Endothelial cell of umbilical vein (primary cell): Measurements from ENCODE around the gene CACNG4. TPM values are rescaled to one million over a fixed set of nuclear protein-coding genes. Genes with fewer than 3 reads are reported as not detected.

Experiments used
- BruUV-seq: library from RNA; stranded (reverse); fragments of 400-500 nt; replicated peaks from 2 replicates; lab custom pipeline; 2021; lab: Mats Ljungman, UMichigan
- CTCF ChIA-PET: fragments of 300-600, 350-600 bp; sonication (Branson Sonifier 250); formaldehyde crosslinking; loops from one replicate; lab custom pipeline; 2021; ENCODE audit warnings: antibody characterized with exemption, inconsistent platforms; lab: Charles Lee
- POLR2A ChIA-PET: fragments of 300-600, 350-600 bp; sonication (Branson Sonifier 250); formaldehyde crosslinking; loops from one replicate; lab custom pipeline; 2021; ENCODE audit warnings: antibody characterized with exemption, inconsistent platforms; lab: Charles Lee
- DNase-seq: peaks from one replicate; pipeline ENCODE4 v3.0.0-alpha.2; 2011; ENCODE audit warnings: low read depth, low spot score
- FAIRE-seq: peaks from 2 replicates; lab custom pipeline; 2011; peaks lifted over from hg19 to GRCh38; lab: Jason Lieb, UNC
- H2AFZ ChIP-seq: 2 replicates; pipeline ENCODE4 v1.6.0; 2012; ENCODE audit warnings: low read depth, low read length, control low read depth, inconsistent platforms
- H3K27ac ChIP-seq: 2 replicates; pipeline ENCODE4 v1.5.1; 2011; ENCODE audit warnings: low read depth, mild to moderate bottlenecking, control low read depth, low read length, moderate library complexity; ENCODE audit not compliant: insufficient read depth
- H3K27me3 ChIP-seq, 2 experiments: 2 replicates each; pipeline versions ENCODE4 v1.6.0 to v1.6.1; 2011; ENCODE audit warnings: low read length in 2 of 2, mixed read lengths in 1 of 2; ENCODE audit not compliant: control insufficient read depth in 2 of 2, insufficient read depth in 2 of 2
- H3K36me3 ChIP-seq, 2 experiments: 2 replicates in 1 of 2; 3 replicates in 1 of 2; pipeline ENCODE4 v1.5.1; 2011; ENCODE audit warnings: low read length in 2 of 2, mild to moderate bottlenecking in 1 of 2, moderate library complexity in 1 of 2; ENCODE audit not compliant: control insufficient read depth in 2 of 2, insufficient read depth in 2 of 2; ENCODE audit errors: extremely low read depth in 1 of 2
- H3K4me1 ChIP-seq: 3 replicates; pipeline ENCODE4 v1.5.1; 2011; ENCODE audit warnings: mild to moderate bottlenecking, low read length; ENCODE audit not compliant: control insufficient read depth, insufficient read depth; ENCODE audit errors: extremely low read depth
- H3K4me2 ChIP-seq: 2 replicates; pipeline ENCODE4 v1.6.1; 2011; ENCODE audit warnings: low read length, control low read depth, mixed read lengths; ENCODE audit not compliant: insufficient read depth
- H3K4me3 ChIP-seq, 3 experiments: fragments of 200-600 bp in 1 of 3; sonication (generic), shearing (Covaris generic) in 1 of 3; replicated peaks in 1 of 3; 2 replicates each; pipeline ENCODE4 v1.5.1; 2011 to 2016; ENCODE audit warnings: control low read depth in 3 of 3, low read length in 3 of 3, mild to moderate bottlenecking in 2 of 3, inconsistent platforms in 1 of 3, low read depth in 1 of 3, moderate library complexity in 1 of 3; ENCODE audit not compliant: insufficient read depth in 1 of 3
- H3K79me2 ChIP-seq: 2 replicates; pipeline ENCODE4 v1.6.0; 2012; ENCODE audit warnings: low read length, inconsistent platforms; ENCODE audit not compliant: control insufficient read depth, insufficient read depth
- H3K9ac ChIP-seq: replicated peaks from 2 replicates; pipeline ENCODE3; 2011; ENCODE audit warnings: low read length, control low read depth; ENCODE audit not compliant: insufficient read depth; ENCODE audit errors: extremely low read depth
- H3K9me1 ChIP-seq: replicated peaks from 3 replicates; pipeline ENCODE4 v1.6.0; 2011; ENCODE audit warnings: mild to moderate bottlenecking, low read length; ENCODE audit not compliant: control insufficient read depth, insufficient read depth; ENCODE audit errors: extremely low read depth
- H3K9me3 ChIP-seq: replicated peaks from 2 replicates; pipeline ENCODE4 v1.5.1; 2012; ENCODE audit warnings: low read length, inconsistent platforms; ENCODE audit not compliant: control insufficient read depth, insufficient read depth
- H4K20me1 ChIP-seq: replicated peaks from 2 replicates; pipeline ENCODE3; 2011; ENCODE audit warnings: mild to moderate bottlenecking, low read length; ENCODE audit not compliant: control insufficient read depth, insufficient read depth; ENCODE audit errors: extremely low read depth
- EZH2 ChIP-seq: IDR thresholded peaks from 2 replicates; pipeline ENCODE4 v1.6.1; 2012; ENCODE audit warnings: borderline replicate concordance, low read depth, mild to moderate bottlenecking, moderate library complexity, low read length, inconsistent platforms; ENCODE audit not compliant: severe bottlenecking
- FOS ChIP-seq: IDR thresholded peaks from 2 replicates; pipeline ENCODE4 v1.6.1; 2011; ENCODE audit warnings: mild to moderate bottlenecking, low read length, moderate library complexity, borderline replicate concordance; ENCODE audit not compliant: insufficient read depth
- GATA2 ChIP-seq: IDR thresholded peaks from 2 replicates; pipeline ENCODE4 v1.7.0; 2011; ENCODE audit warnings: low read depth, mild to moderate bottlenecking, moderate library complexity, mixed read lengths, low read length; ENCODE audit not compliant: insufficient read length, insufficient read depth
- JUN ChIP-seq: IDR thresholded peaks from 2 replicates; pipeline ENCODE4 v1.6.1; 2011; ENCODE audit warnings: borderline replicate concordance, low read depth; ENCODE audit not compliant: insufficient read length, insufficient read depth
- POLR2AphosphoS5 ChIP-seq: IDR thresholded peaks from 2 replicates; pipeline ENCODE4 v1.6.1; 2012; ENCODE audit warnings: low read depth, mild to moderate bottlenecking, control low read depth, low read length, moderate library complexity; ENCODE audit not compliant: insufficient read depth
- dilution Hi-C: fragments of 300-500 bp; cut with MboI; formaldehyde crosslinking; loops from one replicate; pipeline ENCODE4 v1.15.0; 2019; ENCODE audit warnings: low sequenced_read_pairs; ENCODE audit not compliant: extremely low pct_ligation_motif_present
- intact Hi-C: fragments of 100-400 bp; cut with micrococcal nuclease; formaldehyde crosslinking; loops from one replicate; pipeline ENCODE4 v1.10.0; 2022
- polyA plus RNA-seq, 4 experiments: library from polyadenylated mRNA; depleted of rRNA in 3 of 4; stranded (reverse) in 3 of 4; unstranded in 1 of 4; fragments of >200 nt; gene quantifications; 2 replicates each; pipeline versions ENCODE4 v1.2.1 to v1.2.3, GENCODE V29; 2011 to 2012; ENCODE audit warnings: missing spikeins in 1 of 4
- total RNA-seq: library from RNA; stranded (reverse); gene quantifications from 2 replicates; pipeline ENCODE4 v1.2.3, GENCODE V29; 2021
- TF ChIP-seq, protein P1 (sequence below), 2 donors: IDR thresholded peaks; 1 replicate in 1 of 2; 2 replicates in 1 of 2; pipeline ENCODE4 v1.5.1; 2011; ENCODE audit warnings: low read length in 2 of 2, mild to moderate bottlenecking in 2 of 2, moderate library complexity in 2 of 2, control low read depth in 1 of 2, inconsistent platforms in 1 of 2, low read depth in 1 of 2; ENCODE audit not compliant: insufficient read depth in 1 of 2; ENCODE audit errors: extremely low read depth in 1 of 2
- TF ChIP-seq, protein P2 (sequence below): IDR thresholded peaks from 2 replicates; pipeline ENCODE4 v1.6.1; 2011; ENCODE audit not compliant: insufficient read depth, insufficient read length

The CACNG4 gene
- total and polyA plus RNA-seq, 2 donors (not counting 3 experiments of a cell fraction or from before 2014, with no cell fraction given) = not detected

DNA sequence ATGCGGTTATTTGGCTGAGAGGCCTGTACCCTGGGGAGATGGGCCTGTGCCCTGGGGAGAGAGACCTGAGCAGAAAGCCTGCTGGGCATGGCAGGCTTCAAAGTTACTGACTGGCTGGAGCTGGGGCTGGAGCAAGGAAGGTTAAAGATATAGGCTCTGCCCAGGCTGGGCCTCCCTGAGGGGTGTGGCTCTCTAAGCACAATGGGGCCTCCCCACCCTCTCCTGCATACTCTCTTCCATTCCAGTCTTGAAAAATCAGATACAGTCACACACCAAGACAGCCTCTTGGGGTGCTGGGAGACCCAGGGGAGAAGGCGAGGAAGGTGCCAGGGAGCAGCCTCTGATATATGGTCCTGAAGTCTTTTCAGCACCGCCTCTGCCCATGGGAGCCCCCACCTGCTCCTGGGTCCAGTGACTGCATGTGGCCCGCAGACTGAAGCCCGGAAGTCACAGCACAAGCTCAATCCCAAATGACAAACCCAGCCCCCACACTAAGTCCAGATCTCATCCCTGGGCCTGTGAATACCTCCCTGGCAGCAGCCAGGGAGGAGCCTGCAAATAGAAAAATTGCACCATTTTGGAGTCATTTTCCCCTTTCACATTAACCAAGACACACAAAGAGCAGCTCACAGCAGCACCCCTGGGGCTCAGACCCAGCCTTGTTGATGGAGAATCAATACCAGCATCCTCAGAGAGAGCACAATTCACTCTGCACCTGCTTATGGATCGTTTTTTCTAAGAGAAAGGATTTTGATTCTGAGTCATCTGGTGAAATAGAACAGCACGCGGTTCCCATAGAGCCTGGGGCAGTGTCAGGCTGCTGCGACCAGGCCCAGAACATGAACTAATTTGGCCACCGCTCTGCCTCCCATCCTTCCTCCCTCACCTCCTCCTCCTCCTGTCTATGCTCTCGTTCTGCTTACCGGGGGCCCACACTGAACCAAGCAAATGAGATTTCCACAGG lies 54.2 kb downstream of the CACNG4 start:
- ChIA-PET CTCF (no interaction called here), POLR2A (no interaction called here)
- H3K79me2 ChIP-seq = no peaks in the 10 kb centered on the region
- intact Hi-C loops (no loop called here), dilution Hi-C loops (no loop called here)
- no peak overlapping the region for H3K4me3 ChIP-seq
- DNase-seq (no peak), FAIRE-seq (no peak)
- no peaks in the 10 kb centered on the region for H4K20me1 ChIP-seq
- H3K4me2 ChIP-seq = no peak overlapping the region
- no peaks in the 10 kb centered on the region for H3K9me3 ChIP-seq
- BruUV-seq = no TSS peak
- no peak overlapping the region for H2AFZ ChIP-seq
- no peaks in the 10 kb centered on the region for H3K9me1 ChIP-seq
- no peak overlapping the region for H3K27ac ChIP-seq
- H3K9ac ChIP-seq = no peak overlapping the region
- H3K27me3 ChIP-seq = no peaks in the 10 kb centered on the region
- H3K4me1 ChIP-seq = no peaks in the 10 kb centered on the region
- no peak for TF ChIP-seq POLR2AphosphoS5
- H3K36me3 ChIP-seq = no peaks in the 10 kb centered on the region

DNA sequence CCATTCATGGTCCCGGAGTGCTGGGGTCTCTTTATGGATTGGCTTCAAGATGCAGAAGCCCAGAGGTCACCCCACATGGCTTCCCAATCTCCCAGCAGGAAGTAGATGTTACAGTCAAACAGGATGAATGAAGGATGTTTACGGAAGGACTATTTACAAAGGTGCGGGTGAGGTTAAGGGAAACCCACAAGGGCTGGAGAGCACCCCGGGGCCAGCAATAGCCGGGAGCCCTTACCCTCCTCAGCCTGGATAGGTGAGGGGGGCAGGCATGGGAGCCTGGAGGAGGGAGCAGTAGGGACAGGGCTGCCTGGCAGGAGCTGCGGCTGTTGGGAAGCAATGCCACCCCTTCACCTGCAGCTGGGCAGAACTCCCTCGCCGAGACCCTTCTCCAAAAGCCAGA lies 55.3 kb downstream of the CACNG4 start:
- H3K9ac ChIP-seq = no peak overlapping the region
- H3K27me3 ChIP-seq = no peaks in the 10 kb centered on the region
- H3K27ac ChIP-seq = no peak overlapping the region
- CTCF ChIA-PET = interaction anchor here (1.0 to 1.1 kb wide), 2 partner anchors 11 to 16 kb away, joined by 3 to 4 read pairs; no protein-coding TSS in a partner anchor
- no peak for DNase-seq
- no peak for FAIRE-seq
- no peaks in the 10 kb centered on the region for H4K20me1 ChIP-seq
- no peak overlapping the region for H2AFZ ChIP-seq
- no peak overlapping the region for H3K4me2 ChIP-seq
- no TSS peak for BruUV-seq
- dilution Hi-C loops = no loop called here
- H3K4me1 ChIP-seq = no peaks in the 10 kb centered on the region
- H3K79me2 ChIP-seq = no peaks in the 10 kb centered on the region
- H3K4me3 ChIP-seq = no peak overlapping the region
- POLR2A ChIA-PET = no interaction called here
- no peaks in the 10 kb centered on the region for H3K36me3 ChIP-seq
- TF ChIP-seq EZH2 (no peak), JUN (no peak), FOS (no peak), GATA2 (no peak), POLR2AphosphoS5 (no peak)
- TF ChIP-seq, protein P1, sequence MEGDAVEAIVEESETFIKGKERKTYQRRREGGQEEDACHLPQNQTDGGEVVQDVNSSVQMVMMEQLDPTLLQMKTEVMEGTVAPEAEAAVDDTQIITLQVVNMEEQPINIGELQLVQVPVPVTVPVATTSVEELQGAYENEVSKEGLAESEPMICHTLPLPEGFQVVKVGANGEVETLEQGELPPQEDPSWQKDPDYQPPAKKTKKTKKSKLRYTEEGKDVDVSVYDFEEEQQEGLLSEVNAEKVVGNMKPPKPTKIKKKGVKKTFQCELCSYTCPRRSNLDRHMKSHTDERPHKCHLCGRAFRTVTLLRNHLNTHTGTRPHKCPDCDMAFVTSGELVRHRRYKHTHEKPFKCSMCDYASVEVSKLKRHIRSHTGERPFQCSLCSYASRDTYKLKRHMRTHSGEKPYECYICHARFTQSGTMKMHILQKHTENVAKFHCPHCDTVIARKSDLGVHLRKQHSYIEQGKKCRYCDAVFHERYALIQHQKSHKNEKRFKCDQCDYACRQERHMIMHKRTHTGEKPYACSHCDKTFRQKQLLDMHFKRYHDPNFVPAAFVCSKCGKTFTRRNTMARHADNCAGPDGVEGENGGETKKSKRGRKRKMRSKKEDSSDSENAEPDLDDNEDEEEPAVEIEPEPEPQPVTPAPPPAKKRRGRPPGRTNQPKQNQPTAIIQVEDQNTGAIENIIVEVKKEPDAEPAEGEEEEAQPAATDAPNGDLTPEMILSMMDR (IDR thresholded peaks at IDR 0.05; ENCODE audit: extremely low read depth in 1 of 2, insufficient read depth in 1 of 2, low read depth in 1 of 2, low read length in 2 of 2) = no peak
- TF ChIP-seq, protein P2, sequence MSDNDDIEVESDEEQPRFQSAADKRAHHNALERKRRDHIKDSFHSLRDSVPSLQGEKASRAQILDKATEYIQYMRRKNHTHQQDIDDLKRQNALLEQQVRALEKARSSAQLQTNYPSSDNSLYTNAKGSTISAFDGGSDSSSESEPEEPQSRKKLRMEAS = no peak
- intact Hi-C loops = no loop called here
- no peaks in the 10 kb centered on the region for H3K9me3 ChIP-seq
- H3K9me1 ChIP-seq = no peaks in the 10 kb centered on the region
